GM21723 (cell line): Measurements from ENCODE around the gene SLC17A7.
"Not testable (repeated sequence)": the region's sequence is repeated elsewhere in the genome, so short reads cannot be mapped to it uniquely, and the experiment has no call there.

Source experiments
- ATAC-seq: cut with Tn5 transposase; IDR thresholded peaks from one replicate; pipeline ENCODE4 v1.9.1; 2021; ENCODE audit warnings: mild to moderate bottlenecking, moderate library complexity; ENCODE audit not compliant: unreplicated experiment

SLC17A7 gene

GRCh38 chr19:49445997-49446396 is 4.7 kb upstream of the SLC17A7 start:
- ATAC-seq, result no peak

DNA sequence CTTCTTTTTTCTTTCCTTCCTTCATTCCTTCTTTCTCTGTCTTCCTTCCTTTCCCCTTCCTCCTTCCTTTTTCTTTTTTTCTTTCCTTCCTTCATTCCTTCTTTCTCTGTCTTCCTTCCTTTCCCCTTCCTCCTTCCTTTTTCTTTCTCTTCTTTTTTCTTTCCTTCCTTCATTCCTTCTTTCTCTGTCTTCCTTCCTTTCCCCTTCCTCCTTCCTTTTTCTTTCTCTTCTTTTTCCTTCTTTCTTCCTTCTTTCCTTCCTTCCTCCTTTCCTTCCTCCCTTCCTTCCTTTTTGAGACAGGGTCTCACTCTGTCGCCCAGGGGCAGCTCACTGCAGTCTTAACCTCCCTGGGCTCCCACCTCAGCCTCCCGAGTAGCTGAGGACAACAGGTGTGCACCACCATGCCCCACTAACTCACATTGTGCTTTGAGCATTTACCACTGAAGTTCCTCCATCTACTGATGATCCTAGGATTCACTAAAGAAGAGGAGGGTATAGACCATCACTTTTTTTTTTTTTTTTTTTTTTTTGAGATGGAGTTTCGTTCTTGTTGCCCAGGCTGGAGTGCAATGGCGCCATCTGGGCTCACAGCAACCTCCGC is 2.9 kb upstream of the SLC17A7 start:
- ATAC-seq, result not testable (repeated sequence)

- ATAC-seq, result peak; percentile 71
These were observed 2.2 kb upstream of the SLC17A7 start for GRCh38 chr19:49443366-49444099.

- peak; percentile 12 for ATAC-seq
These were observed 1.5 kb upstream of the SLC17A7 start for GRCh38 chr19:49442771-49443365.

GRCh38 chr19:49442354-49442753 is 1.0 kb upstream of the SLC17A7 start:
- ATAC-seq, result no peak

- ATAC-seq, result no peak
These were observed 628 bp upstream of the SLC17A7 start for GRCh38 chr19:49441960-49442350.

DNA sequence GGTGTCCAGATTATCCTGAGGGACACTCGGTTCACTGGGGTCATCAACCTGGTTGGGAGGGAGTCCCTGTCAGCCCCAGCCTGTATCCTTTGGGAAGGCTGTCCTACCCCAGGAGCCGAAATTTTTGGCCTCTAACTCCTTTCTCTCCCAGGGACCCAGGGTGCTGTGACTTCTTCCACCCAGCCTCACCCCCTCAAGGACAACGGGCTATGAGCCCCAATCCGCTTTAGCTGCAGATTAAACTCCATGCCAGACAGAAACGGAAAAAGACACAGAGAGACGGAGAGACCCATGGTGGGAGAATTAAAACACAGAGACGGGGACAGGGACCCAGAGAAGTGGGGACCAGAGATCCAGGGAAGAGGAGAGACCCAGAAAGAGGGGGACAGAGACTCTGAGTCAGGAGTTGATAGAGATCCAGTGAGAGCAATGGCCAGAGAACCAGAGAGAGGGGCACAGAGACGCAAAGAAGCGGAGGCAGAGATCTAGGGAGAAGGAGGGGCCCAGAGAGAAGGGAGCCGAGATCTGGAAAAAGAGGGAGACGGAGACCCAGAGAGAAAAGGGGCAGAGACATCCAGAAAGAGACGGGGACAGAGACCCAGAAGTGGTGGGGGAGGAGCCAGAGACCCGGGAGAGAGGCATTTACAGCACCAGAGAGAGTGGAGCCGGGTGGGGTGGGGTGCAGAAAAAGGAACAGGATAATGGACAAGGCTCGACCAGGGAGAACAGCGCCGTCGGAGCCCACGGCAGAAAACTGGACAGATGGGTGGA is 703 bp downstream of the SLC17A7 start:
- no peak for ATAC-seq

DNA sequence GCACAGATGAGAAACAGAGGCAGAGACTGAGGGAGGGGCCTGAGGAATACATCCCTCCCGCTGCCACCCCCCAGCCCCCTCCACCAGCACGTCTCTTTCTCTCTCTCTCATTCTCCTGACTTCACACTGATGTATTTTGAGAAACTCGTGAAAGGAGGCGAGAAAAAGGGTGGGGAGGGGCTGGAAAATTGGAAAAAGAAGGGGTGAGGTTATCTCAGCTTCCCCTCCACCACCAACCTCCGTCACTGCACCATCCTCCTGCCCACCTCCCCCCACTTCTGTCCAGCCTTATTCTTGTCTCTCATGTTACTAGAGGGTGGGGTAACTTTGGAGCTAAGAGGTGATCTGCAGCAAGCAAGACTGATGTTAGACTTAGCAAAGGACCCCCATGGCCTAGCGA is 1.5 kb downstream of the SLC17A7 start:
- ATAC-seq, result no peak

GRCh38 chr19:49438261-49438660 is 3.1 kb downstream of the SLC17A7 start:
- no peak for ATAC-seq

GRCh38 chr19:49437231-49437630 is 4.1 kb downstream of the SLC17A7 start:
- no peak for ATAC-seq

GRCh38 chr19:49436381-49437017 is 4.8 kb downstream of the SLC17A7 start:
- ATAC-seq, result no peak

GRCh38 chr19:49435670-49436069 is 5.7 kb downstream of the SLC17A7 start:
- no peak for ATAC-seq

DNA sequence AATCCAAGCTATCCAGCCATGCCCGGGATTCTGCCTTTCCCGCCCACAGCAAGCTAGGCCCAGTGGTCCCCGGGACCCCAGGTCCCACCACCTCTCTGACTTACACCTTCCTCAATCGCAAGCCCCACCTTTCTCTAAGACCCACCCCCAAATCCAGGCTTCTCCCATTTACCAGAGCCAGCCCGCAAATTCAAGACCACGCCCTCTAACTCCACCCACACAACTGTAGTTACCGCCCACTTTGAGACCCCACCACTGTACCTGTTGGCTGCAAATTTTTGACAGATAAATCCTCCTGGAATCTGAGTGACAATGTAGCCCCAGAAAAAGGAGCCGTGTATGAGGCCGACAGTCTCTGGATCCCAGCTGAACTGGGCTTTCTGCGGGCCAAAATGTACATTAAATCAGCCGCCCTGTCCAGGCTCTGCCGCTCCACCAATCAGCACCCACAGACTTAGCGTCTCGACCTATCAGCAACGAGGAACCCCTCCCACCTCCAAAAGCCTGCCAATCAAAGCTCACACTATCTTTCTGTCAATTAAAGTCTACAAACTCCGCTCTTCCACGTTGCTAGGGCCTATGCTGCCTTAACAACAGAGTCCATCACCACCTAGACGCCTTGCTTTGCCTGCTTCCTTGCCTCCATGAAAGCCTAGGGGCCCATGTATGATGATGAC is 6.3 kb downstream of the SLC17A7 start:
- no peak for ATAC-seq

DNA sequence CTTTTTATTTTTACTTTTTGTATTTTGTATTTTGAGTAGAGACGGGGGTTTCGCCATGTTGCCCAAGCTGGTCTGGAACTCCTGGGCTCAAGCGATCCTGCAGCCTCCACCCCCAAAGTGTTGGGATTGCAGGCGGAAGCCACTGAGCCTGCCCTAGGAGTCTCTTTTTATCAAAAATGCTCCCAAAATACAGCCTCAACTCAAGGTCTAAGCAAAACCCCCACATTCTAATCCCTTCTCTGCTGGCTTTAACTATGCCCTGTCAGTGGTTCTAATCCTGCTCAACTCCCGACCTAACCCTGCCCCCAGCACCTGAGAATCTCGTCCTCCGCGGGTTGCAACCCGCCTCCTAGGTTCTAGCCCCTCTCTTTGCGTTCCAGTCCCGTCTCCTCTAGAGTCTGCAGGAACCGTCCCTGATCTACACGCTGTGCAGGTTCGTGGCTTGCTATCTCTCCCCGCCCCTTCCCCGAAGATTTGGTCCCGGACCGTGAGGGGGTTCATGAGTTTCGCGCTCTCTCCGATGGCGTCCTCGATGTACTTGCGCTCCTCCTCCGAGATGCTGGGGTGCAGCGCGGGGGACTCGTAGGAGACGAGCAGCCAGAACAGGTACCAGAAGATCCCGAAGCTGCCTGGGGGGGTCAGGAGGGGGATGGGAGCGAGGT is 8.0 kb downstream of the SLC17A7 start:
- ATAC-seq, result no peak

- no peak for ATAC-seq
These were observed 8.9 kb downstream of the SLC17A7 start for GRCh38 chr19:49432141-49433073.

DNA sequence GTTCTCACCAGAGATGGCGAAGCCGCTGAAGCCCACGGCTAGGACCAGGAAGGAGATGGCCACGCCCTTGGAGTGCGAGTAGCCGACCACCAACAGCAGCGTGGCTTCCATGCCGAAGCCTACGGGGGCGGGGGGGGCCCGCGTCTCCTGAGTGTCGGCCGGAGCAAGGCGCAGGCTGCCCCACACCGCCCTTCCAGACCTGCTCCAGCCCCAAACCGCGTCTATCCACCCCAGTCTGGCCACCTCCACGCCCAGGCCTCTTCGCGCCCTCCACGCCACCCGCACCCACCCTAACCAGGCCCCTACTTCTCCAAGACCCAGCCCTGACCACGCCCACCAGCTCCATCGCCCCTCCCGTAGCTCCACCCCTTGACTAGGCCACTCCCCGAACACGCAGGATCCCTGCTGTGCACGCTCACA is 10.0 kb downstream of the SLC17A7 start:
- ATAC-seq, result no peak

GRCh38 chr19:49430678-49431329 is 10.5 kb downstream of the SLC17A7 start:
- no peak for ATAC-seq

GRCh38 chr19:49430172-49430677 is 11.1 kb downstream of the SLC17A7 start:
- ATAC-seq, result no peak
